WTC11 (cell line): ENCODE results near the gene PAIP2.

Experiments
- E2F1 ChIP-seq: sonication (generic); formaldehyde crosslinking; IDR thresholded peaks from 2 replicates; pipeline ENCODE4 v1.8.0; 2022; ENCODE audit warnings: mild to moderate bottlenecking, missing genetic modification reagents
- ELF4 ChIP-seq: sonication (generic); formaldehyde crosslinking; IDR thresholded peaks from 2 replicates; pipeline ENCODE4 v1.8.1; 2022; ENCODE audit warnings: low read depth, mild to moderate bottlenecking, moderate library complexity, missing genetic modification reagents
- GRHL2 ChIP-seq: fragments of 250-450 bp; sonication (Bioruptor Pico); IDR thresholded peaks from 2 replicates; pipeline ENCODE4 v1.8.0; 2022; ENCODE audit warnings: mild to moderate bottlenecking, moderate library complexity; ENCODE audit not compliant: insufficient replicate concordance, severe bottlenecking
- NR2C2 ChIP-seq: sonication (generic); formaldehyde crosslinking; IDR thresholded peaks from 2 replicates; pipeline ENCODE4 v1.8.0; 2022; ENCODE audit warnings: mild to moderate bottlenecking, missing genetic modification reagents
- NR3C1 ChIP-seq: sonication (generic); formaldehyde crosslinking; conservative IDR thresholded peaks from 2 replicates; pipeline ENCODE4 v1.8.1; 2023; ENCODE audit warnings: low read depth, mild to moderate bottlenecking, missing genetic modification reagents
- ZNF121 ChIP-seq: sonication (generic); formaldehyde crosslinking; IDR thresholded peaks from 2 replicates; pipeline ENCODE4 v1.8.0; 2023; ENCODE audit warnings: missing genetic modification reagents
- ZNF138 ChIP-seq: sonication (generic); formaldehyde crosslinking; conservative IDR thresholded peaks from 2 replicates; pipeline ENCODE4 v1.8.1; 2022; ENCODE audit warnings: mild to moderate bottlenecking, moderate library complexity, missing genetic modification reagents
- TF ChIP-seq, protein P1 (sequence below): sonication (generic); formaldehyde crosslinking; IDR thresholded peaks from 2 replicates; pipeline ENCODE4 v1.8.1; 2023; ENCODE audit warnings: mild to moderate bottlenecking, missing genetic modification reagents, moderate library complexity
- TF ChIP-seq, protein P2 (sequence below): sonication (generic); formaldehyde crosslinking; IDR thresholded peaks from 2 replicates; pipeline ENCODE4 v1.8.0; 2022; ENCODE audit warnings: mild to moderate bottlenecking, missing genetic modification reagents

GRCh38 chr5:139376364-139376763 lies 34.7 kb downstream of the PAIP2 start:
- no peak for TF ChIP-seq NR3C1 (CRISPR knock-in tag)
- no peak for TF ChIP-seq ZNF138 (CRISPR knock-in tag)
- no peak for TF ChIP-seq GRHL2 (CRISPR knock-in tag)
- no peak for TF ChIP-seq ELF4 (CRISPR knock-in tag)
- TF ChIP-seq, protein P1, sequence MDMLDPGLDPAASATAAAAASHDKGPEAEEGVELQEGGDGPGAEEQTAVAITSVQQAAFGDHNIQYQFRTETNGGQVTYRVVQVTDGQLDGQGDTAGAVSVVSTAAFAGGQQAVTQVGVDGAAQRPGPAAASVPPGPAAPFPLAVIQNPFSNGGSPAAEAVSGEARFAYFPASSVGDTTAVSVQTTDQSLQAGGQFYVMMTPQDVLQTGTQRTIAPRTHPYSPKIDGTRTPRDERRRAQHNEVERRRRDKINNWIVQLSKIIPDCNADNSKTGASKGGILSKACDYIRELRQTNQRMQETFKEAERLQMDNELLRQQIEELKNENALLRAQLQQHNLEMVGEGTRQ (CRISPR knock-in tag) = no peak
- TF ChIP-seq E2F1 (CRISPR knock-in tag) = no peak
- TF ChIP-seq NR2C2 (CRISPR knock-in tag) = no peak
- TF ChIP-seq, protein P2, sequence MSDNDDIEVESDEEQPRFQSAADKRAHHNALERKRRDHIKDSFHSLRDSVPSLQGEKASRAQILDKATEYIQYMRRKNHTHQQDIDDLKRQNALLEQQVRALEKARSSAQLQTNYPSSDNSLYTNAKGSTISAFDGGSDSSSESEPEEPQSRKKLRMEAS (CRISPR knock-in tag) = no peak
- TF ChIP-seq ZNF121 = no peak
